Subcutaneous abdominal adipose tissue (tissue), 5 donors: ENCODE measurements around the gene NTRK3.

Experiments
- H3K27ac ChIP-seq: one replicate; pipeline ENCODE4 v1.7.0; 2013; ENCODE audit warnings: low read depth, mild to moderate bottlenecking, inconsistent platforms, low read length, moderate library complexity
- H3K27me3 ChIP-seq, 5 donors: one replicate each; pipeline ENCODE4 v1.7.0; 2013; ENCODE audit warnings: low read length in 5 of 5, inconsistent platforms in 1 of 5; ENCODE audit not compliant: control insufficient read depth in 5 of 5, insufficient read depth in 4 of 5
- H3K36me3 ChIP-seq, 5 donors: one replicate each; pipeline ENCODE4 v1.7.0; 2013; ENCODE audit warnings: low read length in 5 of 5; ENCODE audit not compliant: control insufficient read depth in 5 of 5, insufficient read depth in 5 of 5
- H3K4me1 ChIP-seq, 5 donors: one replicate each; pipeline ENCODE4 v1.7.0; 2013; ENCODE audit warnings: low read length in 5 of 5, mild to moderate bottlenecking in 3 of 5, moderate library complexity in 1 of 5; ENCODE audit not compliant: control insufficient read depth in 5 of 5, insufficient read depth in 5 of 5
- H3K4me3 ChIP-seq, 5 donors: one replicate each; pipeline ENCODE4 v1.7.0; 2013; ENCODE audit warnings: low read length in 5 of 5, low read depth in 1 of 5
- H3K9ac ChIP-seq, 5 donors: one replicate each; pipeline ENCODE4 v1.7.0; 2013; ENCODE audit warnings: low read length in 5 of 5, mild to moderate bottlenecking in 4 of 5, moderate library complexity in 3 of 5
- H3K9me3 ChIP-seq, 5 donors: one replicate each; pipeline ENCODE4 v1.7.0; 2013; ENCODE audit warnings: low read length in 5 of 5; ENCODE audit not compliant: control insufficient read depth in 5 of 5
- donor health status: healthy.
- donor health status: healthy.
- donor health status: healthy.
- donor health status: healthy.
- donor health status: healthy.

The NTRK3 gene

GRCh38 chr15:88139936-88140335 lies 116.6 kb downstream of the NTRK3 start:
- H3K27ac ChIP-seq: no peak overlapping the region
- no peak overlapping the region for H3K4me3 ChIP-seq
- H3K36me3 ChIP-seq: no peaks in the 10 kb centered on the region

GRCh38 chr15:88133795-88134194 lies 122.7 kb downstream of the NTRK3 start:
- H3K27me3 ChIP-seq: peaks cover 0 to 6% (median 0%) of the 10 kb centered on the region in 5 donors
- H3K36me3 ChIP-seq: no peaks in the 10 kb centered on the region
- no peak overlapping the region for H3K9ac ChIP-seq
- no peak overlapping the region for H3K27ac ChIP-seq
- no peaks in the 10 kb centered on the region for H3K9me3 ChIP-seq
- no peak overlapping the region for H3K4me3 ChIP-seq
- H3K4me1 ChIP-seq: no peaks in the 10 kb centered on the region

More at GRCh38 chr15:88139936-88140335, 116.6 kb downstream of the NTRK3 start:
- Histone ChIP-seq H3K4me1 (no peaks in the 10 kb centered on the region), H3K27me3 (peaks cover 0 to 4% (median 0%) of the 10 kb centered on the region in 5 donors), H3K9ac (no peak overlapping the region), H3K9me3 (no peaks in the 10 kb centered on the region)

GRCh38 chr15:88132499-88132898 lies 124.0 kb downstream of the NTRK3 start:
- H3K27ac ChIP-seq: no peak overlapping the region
- no peaks in the 10 kb centered on the region for H3K9me3 ChIP-seq
- H3K36me3 ChIP-seq: no peaks in the 10 kb centered on the region
- peaks cover 0 to 6% (median 0%) of the 10 kb centered on the region in 5 donors for H3K27me3 ChIP-seq
- H3K4me3 ChIP-seq: no peak overlapping the region
- no peaks in the 10 kb centered on the region for H3K4me1 ChIP-seq
- H3K9ac ChIP-seq: no peak overlapping the region

- Histone ChIP-seq H3K9ac (no peak overlapping the region), H3K4me3 (no peak overlapping the region), H3K36me3 (no peaks in the 10 kb centered on the region), H3K27me3 (peaks cover 0 to 4% (median 2%) of the 10 kb centered on the region in 5 donors), H3K27ac (no peak overlapping the region), H3K9me3 (no peaks in the 10 kb centered on the region), H3K4me1 (no peaks in the 10 kb centered on the region)
These were observed 124.6 kb downstream of the NTRK3 start for GRCh38 chr15:88131937-88132336.

- H3K36me3 ChIP-seq: no peaks in the 10 kb centered on the region
- no peaks in the 10 kb centered on the region for H3K4me1 ChIP-seq
- no peaks in the 10 kb centered on the region for H3K9me3 ChIP-seq
- no peak overlapping the region for H3K9ac ChIP-seq
- H3K27me3 ChIP-seq: peaks cover 0 to 2% (median 0%) of the 10 kb centered on the region in 5 donors
- no peak overlapping the region for H3K27ac ChIP-seq
- H3K4me3 ChIP-seq: no peak overlapping the region
These were observed 129.1 kb downstream of the NTRK3 start for GRCh38 chr15:88127432-88127790.

- H3K4me3 ChIP-seq: no peak overlapping the region
- H3K27ac ChIP-seq: no peak overlapping the region
- no peaks in the 10 kb centered on the region for H3K9me3 ChIP-seq
- no peaks in the 10 kb centered on the region for H3K36me3 ChIP-seq
- H3K9ac ChIP-seq: no peak overlapping the region
- no peaks in the 10 kb centered on the region for H3K4me1 ChIP-seq
- H3K27me3 ChIP-seq: peaks cover 0 to 2% (median 0%) of the 10 kb centered on the region in 5 donors
These were observed 129.7 kb downstream of the NTRK3 start for GRCh38 chr15:88126695-88127431.

GRCh38 chr15:88125576-88125975 lies 131.0 kb downstream of the NTRK3 start:
- Histone ChIP-seq H3K36me3 (no peaks in the 10 kb centered on the region), H3K9me3 (no peaks in the 10 kb centered on the region), H3K4me1 (no peaks in the 10 kb centered on the region), H3K27ac (no peak overlapping the region), H3K4me3 (no peak overlapping the region), H3K27me3 (peaks cover 0 to 2% (median 0%) of the 10 kb centered on the region in 5 donors), H3K9ac (no peak overlapping the region)

- peaks cover 0 to 2% (median 0%) of the 10 kb centered on the region in 5 donors for H3K27me3 ChIP-seq
- no peak overlapping the region for H3K4me3 ChIP-seq
- no peak overlapping the region for H3K27ac ChIP-seq
- no peaks in the 10 kb centered on the region for H3K9me3 ChIP-seq
- H3K9ac ChIP-seq: no peak overlapping the region
- H3K4me1 ChIP-seq: no peaks in the 10 kb centered on the region
- H3K36me3 ChIP-seq: no peaks in the 10 kb centered on the region
These were observed 132.3 kb downstream of the NTRK3 start for GRCh38 chr15:88124199-88124598.

GRCh38 chr15:88121968-88122530 lies 134.5 kb downstream of the NTRK3 start:
- no peaks in the 10 kb centered on the region for H3K4me1 ChIP-seq
- no peak overlapping the region for H3K27ac ChIP-seq
- H3K9me3 ChIP-seq: no peaks in the 10 kb centered on the region
- peaks cover 0 to under 1% (median 0%) of the 10 kb centered on the region in 5 donors for H3K27me3 ChIP-seq
- H3K4me3 ChIP-seq: no peak overlapping the region
- no peaks in the 10 kb centered on the region for H3K36me3 ChIP-seq
- H3K9ac ChIP-seq: no peak overlapping the region

- H3K27me3 ChIP-seq: no peaks in the 10 kb centered on the region
- H3K27ac ChIP-seq: no peak overlapping the region
- H3K4me1 ChIP-seq: no peaks in the 10 kb centered on the region
- H3K9me3 ChIP-seq: no peaks in the 10 kb centered on the region
- H3K9ac ChIP-seq: no peak overlapping the region
- no peaks in the 10 kb centered on the region for H3K36me3 ChIP-seq
- no peak overlapping the region for H3K4me3 ChIP-seq
These were observed 136.5 kb downstream of the NTRK3 start for GRCh38 chr15:88120026-88120425.
